ENCODE data around the gene HORMAD2. TPM values are rescaled to one million over a fixed set of nuclear protein-coding genes. Genes with fewer than 3 reads are reported as not detected.

HORMAD2 gene
- total and polyA plus RNA-seq, 2 experiments from 2014 or later: not detected

DNA sequence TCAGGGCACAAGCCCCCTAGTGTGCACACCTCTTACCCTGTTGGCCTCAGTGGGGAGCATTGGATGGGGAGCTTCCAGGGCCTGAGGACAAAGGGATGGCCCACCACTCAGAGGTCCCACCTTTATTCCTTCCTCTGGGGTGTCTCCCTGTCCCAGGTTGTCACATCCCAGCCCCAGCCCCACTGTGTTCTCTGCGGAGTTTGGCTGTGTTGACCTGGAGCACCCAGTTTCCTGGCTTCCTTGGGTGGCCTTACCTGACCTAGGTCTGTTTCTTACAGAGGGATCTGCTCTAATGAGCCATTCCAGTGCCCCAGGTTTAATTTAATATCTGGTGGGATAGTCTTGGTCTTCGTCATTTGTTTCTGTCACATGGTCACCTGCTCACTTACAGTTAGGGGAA lies 38.8 kb upstream of the HORMAD2 start:
- no peaks in the 10 kb centered on the region for H3K9me3 ChIP-seq (ENCODE audit: low read depth)
- H3K27me3 ChIP-seq (replicated peaks; ENCODE audit: insufficient read depth): no peaks in the 10 kb centered on the region
- in situ Hi-C loops (cut with MboI): no loop called here
- H3K4me1 ChIP-seq (ENCODE audit: insufficient read depth): peaks cover 38% of the 10 kb centered on the region
- H3F3A ChIP-seq (ENCODE audit: insufficient read depth): peaks cover 41% of the 10 kb centered on the region
- no peak overlapping the region for H2AFZ ChIP-seq
- DNase-seq: no peak
- H3K27ac ChIP-seq: no peak overlapping the region
- WGBS, 2 experiments (ENCODE audit: low coverage in 1 of 2, low lambda C conversion rate in 2 of 2, missing lambda C conversion rate in 2 of 2): 96 to 98% methylated on average over 2 of the region's 2 CpGs
- H4K20me1 ChIP-seq (ENCODE audit: insufficient read depth): no peaks in the 10 kb centered on the region
- H3K79me2 ChIP-seq (ENCODE audit: insufficient read depth): no peaks in the 10 kb centered on the region
- no peak for TF ChIP-seq EZH2 (IDR thresholded peaks at IDR 0.05; ENCODE audit: insufficient read depth, poor library complexity, severe bottlenecking)
- no peak for TF ChIP-seq EZH2phosphoT487 (IDR thresholded peaks at IDR 0.05; ENCODE audit: insufficient read depth, low read depth)
- H3K9ac ChIP-seq: no peak overlapping the region
- no peaks in the 10 kb centered on the region for H3K36me3 ChIP-seq (ENCODE audit: low read depth)
- no peak overlapping the region for H3K4me2 ChIP-seq (ENCODE audit: unreplicated experiment)
- no peak overlapping the region for H3K4me3 ChIP-seq
- H3K9me2 ChIP-seq (ENCODE audit: insufficient read depth): no peaks in the 10 kb centered on the region

DNA sequence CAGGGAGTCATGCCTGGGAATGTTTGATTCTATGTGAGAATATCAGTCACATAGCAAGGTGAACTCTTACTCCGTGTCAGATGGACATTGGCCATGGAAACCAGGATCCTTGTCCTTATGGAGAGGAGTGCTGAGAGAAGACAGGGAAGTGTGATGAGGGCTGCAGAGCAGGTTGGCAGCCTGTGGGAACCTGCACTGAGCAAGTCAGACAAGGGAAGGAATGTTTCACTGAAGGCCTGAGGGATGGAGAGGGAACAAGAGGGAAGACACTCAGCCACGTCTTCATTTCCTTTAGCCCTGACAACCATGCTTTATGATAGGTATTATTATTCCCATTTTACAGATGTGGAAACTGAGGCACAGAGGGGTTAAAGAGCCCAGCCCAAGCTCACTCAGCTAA lies 38.4 kb upstream of the HORMAD2 start:
- Histone ChIP-seq H3F3A (ENCODE audit: insufficient read depth) (peaks cover 39% of the 10 kb centered on the region), H4K20me1 (ENCODE audit: insufficient read depth) (no peaks in the 10 kb centered on the region), H3K4me3 (no peak overlapping the region), H2AFZ (no peak overlapping the region), H3K36me3 (ENCODE audit: low read depth) (no peaks in the 10 kb centered on the region), H3K4me1 (ENCODE audit: insufficient read depth) (peaks cover 34% of the 10 kb centered on the region), H3K9me2 (ENCODE audit: insufficient read depth) (no peaks in the 10 kb centered on the region), H3K9me3 (ENCODE audit: low read depth) (no peaks in the 10 kb centered on the region), H3K27me3 (replicated peaks; ENCODE audit: insufficient read depth) (no peaks in the 10 kb centered on the region), H3K9ac (no peak overlapping the region), H3K27ac (no peak overlapping the region), H3K79me2 (ENCODE audit: insufficient read depth) (no peaks in the 10 kb centered on the region), H3K4me2 (ENCODE audit: unreplicated experiment) (no peak overlapping the region)
- 94 to 98% methylated on average over 2 of the region's 2 CpGs for WGBS, 2 experiments (ENCODE audit: low coverage in 1 of 2, low lambda C conversion rate in 2 of 2, missing lambda C conversion rate in 2 of 2)
- in situ Hi-C loops (cut with MboI): no loop called here
- TF ChIP-seq EZH2 (IDR thresholded peaks at IDR 0.05; ENCODE audit: insufficient read depth, poor library complexity, severe bottlenecking) (no peak), EZH2phosphoT487 (IDR thresholded peaks at IDR 0.05; ENCODE audit: insufficient read depth, low read depth) (no peak)
- DNase-seq: no peak

DNA sequence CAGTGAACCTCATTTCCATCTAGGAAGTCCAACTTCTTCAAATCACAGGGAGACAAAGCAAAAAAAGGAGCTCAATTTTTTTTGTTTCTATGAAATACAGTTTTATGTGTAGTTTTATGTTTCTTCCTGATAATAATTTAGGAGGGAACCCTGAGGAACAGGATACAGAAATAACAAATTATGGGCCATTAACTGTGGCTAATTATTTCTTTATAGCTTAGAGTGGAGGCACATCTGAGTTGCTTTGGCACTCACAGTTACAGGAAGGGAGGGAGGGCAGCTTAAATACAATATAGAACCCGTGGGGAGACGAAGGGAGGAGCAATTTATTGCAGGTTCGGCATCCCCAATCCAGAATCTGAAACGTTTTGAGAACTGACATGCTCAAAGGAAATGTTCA lies 37.1 kb upstream of the HORMAD2 start:
- WGBS, 2 experiments (ENCODE audit: low coverage in 1 of 2, low lambda C conversion rate in 2 of 2, missing lambda C conversion rate in 2 of 2): 29 to 36% methylated on average over 4 of the region's 4 CpGs
- no peaks in the 10 kb centered on the region for H4K20me1 ChIP-seq (ENCODE audit: insufficient read depth)
- no peaks in the 10 kb centered on the region for H3K36me3 ChIP-seq (ENCODE audit: low read depth)
- H3K27ac ChIP-seq: no peak overlapping the region
- no peak overlapping the region for H3K9ac ChIP-seq
- in situ Hi-C loops (cut with MboI): no loop called here
- peaks cover 26% of the 10 kb centered on the region for H3K4me1 ChIP-seq (ENCODE audit: insufficient read depth)
- H3K9me2 ChIP-seq (ENCODE audit: insufficient read depth): no peaks in the 10 kb centered on the region
- no peak overlapping the region for H2AFZ ChIP-seq
- no peak overlapping the region for H3K4me2 ChIP-seq (ENCODE audit: unreplicated experiment)
- no peaks in the 10 kb centered on the region for H3K9me3 ChIP-seq (ENCODE audit: low read depth)
- no peak overlapping the region for H3K4me3 ChIP-seq
- no peak for DNase-seq
- H3F3A ChIP-seq (ENCODE audit: insufficient read depth): peaks cover 27% of the 10 kb centered on the region
- TF ChIP-seq EZH2 (IDR thresholded peaks at IDR 0.05; ENCODE audit: insufficient read depth, poor library complexity, severe bottlenecking) (no peak), EZH2phosphoT487 (IDR thresholded peaks at IDR 0.05; ENCODE audit: insufficient read depth, low read depth) (no peak)
- no peaks in the 10 kb centered on the region for H3K79me2 ChIP-seq (ENCODE audit: insufficient read depth)
- no peaks in the 10 kb centered on the region for H3K27me3 ChIP-seq (replicated peaks; ENCODE audit: insufficient read depth)

DNA sequence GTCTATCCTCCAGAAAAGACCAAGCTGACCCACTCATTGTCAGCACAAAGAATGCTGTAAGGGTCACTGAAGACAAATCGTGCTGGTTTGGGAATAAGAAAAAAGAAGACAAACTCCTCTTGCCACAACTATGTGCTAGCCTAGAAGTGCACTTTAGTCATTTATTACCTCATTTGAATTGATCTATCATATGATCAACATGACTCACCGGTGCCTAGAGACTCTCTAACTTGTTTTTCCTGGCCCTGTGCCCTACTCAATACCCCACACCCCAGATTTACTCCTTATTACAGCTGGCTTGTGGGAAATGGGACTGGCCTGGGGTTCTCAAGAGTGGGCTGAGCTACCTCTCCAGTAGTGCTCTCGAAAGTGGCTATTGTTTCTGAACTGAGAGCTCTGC lies 35.9 kb upstream of the HORMAD2 start:
- Histone ChIP-seq H3K4me3 (no peak overlapping the region), H3K36me3 (ENCODE audit: low read depth) (no peaks in the 10 kb centered on the region), H3K79me2 (ENCODE audit: insufficient read depth) (no peaks in the 10 kb centered on the region), H4K20me1 (ENCODE audit: insufficient read depth) (no peaks in the 10 kb centered on the region), H3K4me2 (ENCODE audit: unreplicated experiment) (peak overlapping the region; percentile 56), H3F3A (ENCODE audit: insufficient read depth) (peaks cover 20% of the 10 kb centered on the region), H3K9me3 (ENCODE audit: low read depth) (no peaks in the 10 kb centered on the region), H3K9me2 (ENCODE audit: insufficient read depth) (no peaks in the 10 kb centered on the region), H3K9ac (peak overlapping the region; percentile 9; the same call in 1 of the 2 replicates), H3K27me3 (replicated peaks; ENCODE audit: insufficient read depth) (no peaks in the 10 kb centered on the region), H3K27ac (peak overlapping the region; percentile 55), H2AFZ (no peak overlapping the region), H3K4me1 (ENCODE audit: insufficient read depth) (peaks cover 21% of the 10 kb centered on the region)
- DNase-seq: peak; percentile 96
- TF ChIP-seq EZH2 (IDR thresholded peaks at IDR 0.05; ENCODE audit: insufficient read depth, poor library complexity, severe bottlenecking) (no peak), EZH2phosphoT487 (IDR thresholded peaks at IDR 0.05; ENCODE audit: insufficient read depth, low read depth) (no peak)
- in situ Hi-C loops (cut with MboI): no loop called here
- WGBS, 2 experiments (ENCODE audit: low coverage in 1 of 2, low lambda C conversion rate in 2 of 2, missing lambda C conversion rate in 2 of 2): 2% methylated on average over 3 of the region's 3 CpGs
